H1 (cell line): Measurements from ENCODE around the gene RPP25L. TPM values are rescaled to one million over a fixed set of nuclear protein-coding genes. Genes with fewer than 3 reads are reported as not detected.
A peak's percentile ranks its signal among the peaks of the same experiment; 100 is the strongest.

Experiments
- CTCF ChIA-PET: fragments of 300-600 bp; sonication (Branson Sonifier 250); formaldehyde crosslinking; loops from one replicate; lab custom pipeline; 2021; ENCODE audit not compliant: partially characterized antibody; lab: Charles Lee
- POLR2A ChIA-PET: fragments of 300-600 bp; sonication (Branson Sonifier 250); formaldehyde crosslinking; loops from one replicate; lab custom pipeline; 2021; ENCODE audit warnings: inconsistent platforms; ENCODE audit not compliant: partially characterized antibody; lab: Charles Lee
- DNase-seq, 2 experiments: peaks; one replicate each; pipeline versions ENCODE4 v3.0.0 to v3.0.0-alpha.2; 2010 to 2022; ENCODE audit warnings: low spot score in 2 of 2, low read depth in 1 of 2, mixed read lengths in 1 of 2
- FAIRE-seq: peaks from 2 replicates; lab custom pipeline; 2011; peaks lifted over from hg19 to GRCh38; lab: Jason Lieb, UNC
- H2AFZ ChIP-seq: 2 replicates; pipeline ENCODE4 v1.8.1; 2012; ENCODE audit warnings: low read length, inconsistent platforms
- H2AK5ac ChIP-seq: 2 replicates; pipeline ENCODE4 v1.6.1; 2013; ENCODE audit warnings: low read depth, low read length
- H2BK120ac ChIP-seq: replicated peaks from 2 replicates; pipeline ENCODE3; 2013; ENCODE audit warnings: low read depth, low read length, inconsistent platforms
- H2BK12ac ChIP-seq: 2 replicates; pipeline ENCODE4 v1.6.1; 2013; ENCODE audit warnings: low read depth, low read length
- H2BK15ac ChIP-seq: 2 replicates; pipeline ENCODE4 v1.6.1; 2013; ENCODE audit warnings: low read length
- H2BK20ac ChIP-seq: 2 replicates; pipeline ENCODE4 v1.6.1; 2013; ENCODE audit warnings: low read length
- H2BK5ac ChIP-seq: 2 replicates; pipeline ENCODE4 v1.6.1; 2013; ENCODE audit warnings: low read depth, low read length
- H3K14ac ChIP-seq: 2 replicates; pipeline ENCODE4 v1.6.1; 2013; ENCODE audit warnings: inconsistent platforms; ENCODE audit not compliant: insufficient read length
- H3K18ac ChIP-seq: 2 replicates; pipeline ENCODE4 v1.6.1; 2013; ENCODE audit warnings: low read length; ENCODE audit errors: extremely low read depth
- H3K23ac ChIP-seq: 2 replicates; pipeline ENCODE4 v1.6.1; 2013; ENCODE audit warnings: inconsistent platforms; ENCODE audit not compliant: insufficient read length
- H3K23me2 ChIP-seq: 2 replicates; pipeline ENCODE4 v1.6.1; 2013; ENCODE audit warnings: low read depth, low read length
- H3K27ac ChIP-seq: 2 replicates; pipeline ENCODE4 v1.6.1; 2011; ENCODE audit warnings: low read depth, low read length, inconsistent platforms
- H3K27me3 ChIP-seq, 4 experiments: replicated peaks in 1 of 4; 1 replicate in 1 of 4; 2 replicates in 3 of 4; pipeline versions ENCODE4 v1.6.1 to v1.8.1; 2011 to 2013; ENCODE audit warnings: low read length in 3 of 4, mild to moderate bottlenecking in 3 of 4, inconsistent platforms in 2 of 4, mixed read lengths in 2 of 4, moderate library complexity in 1 of 4; ENCODE audit not compliant: control insufficient read depth in 3 of 4, insufficient read depth in 3 of 4; ENCODE audit errors: extremely low read depth in 1 of 4
- H3K36me3 ChIP-seq, 4 experiments: 2 replicates each; pipeline versions ENCODE4 v1.6.1 to v1.8.1; 2011 to 2013; ENCODE audit warnings: mild to moderate bottlenecking in 4 of 4, low read length in 3 of 4, moderate library complexity in 2 of 4, control low read depth in 1 of 4, inconsistent platforms in 1 of 4; ENCODE audit not compliant: insufficient read depth in 4 of 4, control insufficient read depth in 2 of 4
- H3K4ac ChIP-seq: replicated peaks from 2 replicates; pipeline ENCODE3; 2013; ENCODE audit warnings: low read length, low read depth, mixed read lengths, inconsistent platforms; ENCODE audit not compliant: insufficient read length
- H3K4me1 ChIP-seq, 4 experiments: replicated peaks in 1 of 4; 1 replicate in 1 of 4; 2 replicates in 3 of 4; pipeline versions ENCODE4 v1.6.1 to v1.8.1; 2011 to 2013; ENCODE audit warnings: low read length in 3 of 4, inconsistent platforms in 2 of 4, mixed read lengths in 1 of 4; ENCODE audit not compliant: insufficient read depth in 4 of 4, control insufficient read depth in 3 of 4
- H3K4me2 ChIP-seq, 2 experiments: 2 replicates each; pipeline versions ENCODE4 v1.6.1 to v1.8.1; 2011 to 2013; ENCODE audit warnings: low read depth in 2 of 2, low read length in 2 of 2, control low read depth in 1 of 2, inconsistent platforms in 1 of 2, mild to moderate bottlenecking in 1 of 2; ENCODE audit not compliant: insufficient read depth in 1 of 2
- H3K4me3 ChIP-seq, 4 experiments: fragments of 200-600, 300-600 bp in 1 of 4; sonication (generic), shearing (Covaris generic), sonication (Bioruptor Twin) in 1 of 4; 2 replicates each; pipeline versions ENCODE4 v1.5.1 to v1.8.1; 2011 to 2016; ENCODE audit warnings: low read length in 4 of 4, low read depth in 3 of 4, control low read depth in 2 of 4, inconsistent platforms in 2 of 4, mild to moderate bottlenecking in 2 of 4, mixed read lengths in 1 of 4, moderate library complexity in 1 of 4; ENCODE audit not compliant: insufficient read depth in 2 of 4; ENCODE audit errors: extremely low read depth in 1 of 4
- H3K56ac ChIP-seq: replicated peaks from 2 replicates; pipeline ENCODE3; 2013; ENCODE audit warnings: low read depth, mild to moderate bottlenecking, mixed read lengths, low read length, inconsistent platforms; ENCODE audit not compliant: insufficient read length
- H3K79me1 ChIP-seq: 2 replicates; pipeline ENCODE4 v1.6.1; 2013; ENCODE audit warnings: low read depth, low read length, control low read depth
- H3K79me2 ChIP-seq, 2 experiments: 2 replicates each; pipeline versions ENCODE4 v1.6.1 to v1.8.1; 2012 to 2013; ENCODE audit warnings: low read length in 2 of 2, mild to moderate bottlenecking in 2 of 2, inconsistent platforms in 1 of 2; ENCODE audit not compliant: insufficient read depth in 2 of 2, control insufficient read depth in 1 of 2
- H3K9ac ChIP-seq, 4 experiments: replicated peaks in 1 of 4; 1 replicate in 1 of 4; 2 replicates in 3 of 4; pipeline versions ENCODE4 v1.6.1 to v1.8.1; 2011 to 2013; ENCODE audit warnings: low read depth in 3 of 4, low read length in 3 of 4, control low read depth in 2 of 4, mild to moderate bottlenecking in 2 of 4, moderate library complexity in 2 of 4, inconsistent platforms in 1 of 4; ENCODE audit errors: extremely low read depth in 1 of 4
- H3K9me3 ChIP-seq, 2 experiments: 2 replicates each; pipeline versions ENCODE4 v1.6.1 to v1.8.1; 2012 to 2013; ENCODE audit warnings: mild to moderate bottlenecking in 2 of 2, moderate library complexity in 2 of 2, control low read depth in 1 of 2, inconsistent platforms in 1 of 2, low read depth in 1 of 2, low read length in 1 of 2, mixed read lengths in 1 of 2; ENCODE audit not compliant: insufficient read depth in 2 of 2
- H4K20me1 ChIP-seq, 2 experiments: replicated peaks in 1 of 2; 2 replicates each; pipeline versions ENCODE3 to v1.8.1; 2011 to 2013; ENCODE audit warnings: inconsistent platforms in 2 of 2, low read length in 2 of 2, mild to moderate bottlenecking in 1 of 2; ENCODE audit not compliant: insufficient read depth in 2 of 2, control insufficient read depth in 1 of 2
- H4K5ac ChIP-seq: 2 replicates; pipeline ENCODE4 v1.6.1; 2013; ENCODE audit warnings: low read length, low read depth, mixed read lengths, inconsistent platforms; ENCODE audit not compliant: insufficient read length
- H4K8ac ChIP-seq: 2 replicates; pipeline ENCODE4 v1.8.0; 2013; ENCODE audit warnings: mild to moderate bottlenecking, moderate library complexity, low read length, inconsistent platforms; ENCODE audit not compliant: insufficient read depth; ENCODE audit errors: extremely low read depth
- H4K91ac ChIP-seq: replicated peaks from 2 replicates; pipeline ENCODE3; 2013; ENCODE audit warnings: low read length, mixed read lengths, inconsistent platforms; ENCODE audit not compliant: insufficient read length
- CBX5 ChIP-seq: fragments of 300-800, 300-1000 bp; sonication (generic); IDR thresholded peaks from 2 replicates; pipeline ENCODE4 v1.7.1; 2016; ENCODE audit warnings: antibody characterized with exemption, low read length, low read depth
- HDAC6 ChIP-seq: IDR thresholded peaks from one replicate; pipeline ENCODE4 v1.7.1; 2012; ENCODE audit warnings: low read depth, mild to moderate bottlenecking, inconsistent platforms, low read length, moderate library complexity
- RXRA ChIP-seq: IDR thresholded peaks from 2 replicates; pipeline ENCODE4 v1.6.1; 2011; ENCODE audit warnings: low read depth, mild to moderate bottlenecking, low read length, moderate library complexity; ENCODE audit not compliant: insufficient read depth
- SAP30 ChIP-seq: fragments of 300-600 bp; sonication (generic); IDR thresholded peaks from 2 replicates; pipeline ENCODE4 v1.7.1; 2012; ENCODE audit warnings: low read length, moderate library complexity, mild to moderate bottlenecking, inconsistent platforms; ENCODE audit not compliant: insufficient read depth, insufficient replicate concordance
- SP2 ChIP-seq: IDR thresholded peaks from 2 replicates; pipeline ENCODE4 v1.6.1; 2012; ENCODE audit warnings: mild to moderate bottlenecking, low read length, inconsistent platforms
- TCF12 ChIP-seq: IDR thresholded peaks from 2 replicates; pipeline ENCODE4 v1.6.1; 2011; ENCODE audit warnings: low read depth, mild to moderate bottlenecking, low read length
- WGBS, 2 experiments: shearing (Covaris generic) in 1 of 2; methylation state at CpG; one replicate each; pipeline versions ENCODE4 v1.1.6 to v1.1.7; 2013 to 2015; ENCODE audit warnings: low lambda C conversion rate in 2 of 2, mixed read lengths in 2 of 2, inconsistent platforms in 1 of 2, low coverage in 1 of 2, missing lambda C conversion rate in 1 of 2; ENCODE audit not compliant: insufficient replicate concordance in 2 of 2, insufficient coverage in 1 of 2, insufficient read length in 1 of 2; ENCODE audit errors: extremely low coverage in 1 of 2, missing lambda C conversion rate in 1 of 2; 5-methylcytosine and 5-hydroxymethylcytosine counted together
- polyA plus RNA-seq, 7 experiments: library from polyadenylated mRNA; depleted of rRNA in 3 of 7; stranded (reverse) in 5 of 7; unstranded in 2 of 7; fragments of >200 nt in 5 of 7; fragments of 200-250 nt in 2 of 7; gene quantifications; 1 replicate in 5 of 7; 2 replicates in 1 of 7; 4 replicates in 1 of 7; pipeline versions ENCODE4 v1.2.1 to v1.2.3, GENCODE V29; 2011 to 2013; ENCODE audit warnings: missing spikeins in 2 of 7, mixed read lengths in 2 of 7
- total RNA-seq: library from RNA; stranded (reverse); fragmentation: NEBNext Ultra II Directional; extraction: Animal tissue kit (Norgen Biotek cat#: 25700); gene quantifications from 2 replicates; pipeline ENCODE4 v1.2.1, GENCODE V29; 2021

RPP25L gene
- total and polyA plus RNA-seq, 2 of the 8 experiments (the other 6 are each of a cell fraction or from before 2014, with no cell fraction given): 21.6 to 75.0 TPM

DNA sequence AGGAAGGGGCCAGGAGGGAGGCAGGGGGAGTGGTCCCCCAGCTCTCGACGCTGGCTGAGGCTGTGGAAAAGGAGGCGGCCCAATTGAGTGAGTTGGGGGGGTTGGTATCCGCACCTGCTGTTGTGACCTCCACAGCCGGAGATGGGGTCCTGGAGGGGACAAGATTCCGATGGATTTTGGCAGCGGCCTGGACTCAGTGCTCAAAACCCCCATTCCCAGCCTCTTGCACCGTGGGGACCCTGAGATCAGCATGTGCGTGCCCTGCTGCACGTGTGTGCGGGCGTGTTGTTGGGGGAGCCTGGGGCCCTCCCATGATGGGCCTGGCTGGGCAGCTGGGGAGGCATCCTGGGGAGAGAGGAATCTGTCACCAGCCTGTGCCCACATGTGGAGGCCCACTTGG, 37.3 kb downstream of the RPP25L start:
- H4K20me1 ChIP-seq: peaks cover 0 to 5% of the 10 kb centered on the region in 2 experiments
- H3K27me3 ChIP-seq: peaks cover 15 to 46% (median 38%) of the 10 kb centered on the region in 4 experiments
- H3K4me3 ChIP-seq: no peak overlapping the region
- no peak overlapping the region for H3K9ac ChIP-seq
- no peak overlapping the region for H3K4ac ChIP-seq
- no peaks in the 10 kb centered on the region for H3K79me1 ChIP-seq
- H4K91ac ChIP-seq: no peak overlapping the region
- H3K4me1 ChIP-seq: peaks cover 7 to 48% (median 25%) of the 10 kb centered on the region in 4 experiments
- H3K14ac ChIP-seq: no peak overlapping the region
- peak overlapping the region; percentile 53; the same call in 1 of the 2 replicates for H2BK12ac ChIP-seq
- no peak overlapping the region for H2BK120ac ChIP-seq
- no peak overlapping the region for H3K4me2 ChIP-seq
- H3K27ac ChIP-seq: no peak overlapping the region
- peaks cover 19% of the 10 kb centered on the region; the same call in 1 of the 2 replicates for H3K23me2 ChIP-seq
- no peak overlapping the region for H3K18ac ChIP-seq
- TF ChIP-seq SP2 (no peak), CBX5 (no peak), SAP30 (no peak), RXRA (no peak), HDAC6 (no peak), TCF12 (no peak)
- H3K56ac ChIP-seq: no peak overlapping the region
- H2BK15ac ChIP-seq: no peak overlapping the region
- H3K79me2 ChIP-seq: no peaks in the 10 kb centered on the region
- WGBS, 2 experiments: 90% methylated on average over 10 of the region's 12 CpGs; no CpG with 5 or more reads in 1 of the 2 experiments
- no peak overlapping the region for H4K8ac ChIP-seq
- ChIA-PET POLR2A (no interaction called here), CTCF (interaction anchor here (0.9 to 13.8 kb wide), 11 partner anchors 10 to 180 kb away, joined by 3 to 241 read pairs (median 8); partner anchors contain the start of gene CNTFR)
- DNase-seq (no peak), FAIRE-seq (no peak)
- 0 out of 2 replicates have a peak overlapping the region, but pooled peaks have one; percentile 32 for H2BK20ac ChIP-seq
- no peaks in the 10 kb centered on the region for H3K9me3 ChIP-seq
- H2AK5ac ChIP-seq: no peak overlapping the region
- H2AFZ ChIP-seq: no peak overlapping the region
- H3K23ac ChIP-seq: no peak overlapping the region
- H2BK5ac ChIP-seq: no peak overlapping the region
- H3K36me3 ChIP-seq: no peaks in the 10 kb centered on the region
- no peak overlapping the region for H4K5ac ChIP-seq
